ENCODE results near the gene TSC22D2.

TSC22D2 gene

GRCh38 chr3:150446470-150446977 is 38.4 kb downstream of the TSC22D2 start:
- Histone ChIP-seq H3K27me3 (ENCODE audit: low read depth, low read length) (no peaks in the 10 kb centered on the region), H3K4me1 (ENCODE audit: low read length) (no peaks in the 10 kb centered on the region), H3K79me2 (ENCODE audit: low read length) (peaks cover 53% of the 10 kb centered on the region), H2AFZ (ENCODE audit: low read depth, low read length) (no peak overlapping the region), H3K4me3 (ENCODE audit: low read length) (no peak overlapping the region), H3K9ac (ENCODE audit: low read length) (no peak overlapping the region), H3K27ac (ENCODE audit: low read length) (no peak overlapping the region), H4K20me1 (ENCODE audit: insufficient read depth, low read length) (peaks cover 30% of the 10 kb centered on the region), H3K36me3 (replicated peaks; ENCODE audit: low read depth, low read length) (peaks cover 7% of the 10 kb centered on the region), H3K9me3 (ENCODE audit: insufficient read depth, low read length) (no peaks in the 10 kb centered on the region), H3K4me2 (ENCODE audit: low read length) (no peak overlapping the region)
- TF ChIP-seq CTCF (IDR thresholded peaks at IDR 0.05; ENCODE audit: low read depth, low read length) (no peak), EZH2phosphoT487 (IDR thresholded peaks at IDR 0.05; ENCODE audit: low read depth) (no peak)

GRCh38 chr3:150447084-150447483 is 39.0 kb downstream of the TSC22D2 start:
- Histone ChIP-seq H3K27me3 (ENCODE audit: low read depth, low read length) (no peaks in the 10 kb centered on the region), H3K4me2 (ENCODE audit: low read length) (no peak overlapping the region)

GRCh38 chr3:150447631-150448465 is 39.8 kb downstream of the TSC22D2 start:
- Histone ChIP-seq H2AFZ (ENCODE audit: low read depth, low read length) (no peak overlapping the region), H4K20me1 (ENCODE audit: insufficient read depth, low read length) (peaks cover 21% of the 10 kb centered on the region), H3K27ac (ENCODE audit: low read length) (no peak overlapping the region), H3K4me1 (ENCODE audit: low read length) (no peaks in the 10 kb centered on the region), H3K9me3 (ENCODE audit: insufficient read depth, low read length) (no peaks in the 10 kb centered on the region), H3K9ac (ENCODE audit: low read length) (no peak overlapping the region), H3K27me3 (ENCODE audit: low read depth, low read length) (no peaks in the 10 kb centered on the region), H3K4me2 (ENCODE audit: low read length) (no peak overlapping the region), H3K4me3 (ENCODE audit: low read length) (no peak overlapping the region), H3K79me2 (ENCODE audit: low read length) (peaks cover 46% of the 10 kb centered on the region), H3K36me3 (replicated peaks; ENCODE audit: low read depth, low read length) (peaks cover 5% of the 10 kb centered on the region)
- TF ChIP-seq CTCF (IDR thresholded peaks at IDR 0.05; ENCODE audit: low read depth, low read length) (no peak), EZH2phosphoT487 (IDR thresholded peaks at IDR 0.05; ENCODE audit: low read depth) (no peak)

More at GRCh38 chr3:150447084-150447483, 39.0 kb downstream of the TSC22D2 start:
- no peaks in the 10 kb centered on the region for H3K4me1 ChIP-seq (ENCODE audit: low read length)
- peaks cover 26% of the 10 kb centered on the region for H4K20me1 ChIP-seq (ENCODE audit: insufficient read depth, low read length)
- no peak overlapping the region for H2AFZ ChIP-seq (ENCODE audit: low read depth, low read length)
- peaks cover 48% of the 10 kb centered on the region for H3K79me2 ChIP-seq (ENCODE audit: low read length)
- H3K9me3 ChIP-seq (ENCODE audit: insufficient read depth, low read length) = no peaks in the 10 kb centered on the region
- H3K27ac ChIP-seq (ENCODE audit: low read length) = no peak overlapping the region
- H3K36me3 ChIP-seq (replicated peaks; ENCODE audit: low read depth, low read length) = peaks cover 6% of the 10 kb centered on the region
- H3K4me3 ChIP-seq (ENCODE audit: low read length) = no peak overlapping the region
- TF ChIP-seq EZH2phosphoT487 (IDR thresholded peaks at IDR 0.05; ENCODE audit: low read depth) = no peak
- TF ChIP-seq CTCF (IDR thresholded peaks at IDR 0.05; ENCODE audit: low read depth, low read length) = no peak
- no peak overlapping the region for H3K9ac ChIP-seq (ENCODE audit: low read length)

GRCh38 chr3:150449169-150449721 is 41.1 kb downstream of the TSC22D2 start:
- Histone ChIP-seq H3K4me3 (ENCODE audit: low read length) (no peak overlapping the region), H3K9ac (ENCODE audit: low read length) (no peak overlapping the region), H3K4me2 (ENCODE audit: low read length) (no peak overlapping the region), H3K27ac (ENCODE audit: low read length) (no peak overlapping the region), H3K27me3 (ENCODE audit: low read depth, low read length) (no peaks in the 10 kb centered on the region), H3K79me2 (ENCODE audit: low read length) (peaks cover 55% of the 10 kb centered on the region), H3K9me3 (ENCODE audit: insufficient read depth, low read length) (no peaks in the 10 kb centered on the region), H4K20me1 (ENCODE audit: insufficient read depth, low read length) (peaks cover 31% of the 10 kb centered on the region), H3K4me1 (ENCODE audit: low read length) (no peaks in the 10 kb centered on the region), H3K36me3 (replicated peaks; ENCODE audit: low read depth, low read length) (peaks cover 5% of the 10 kb centered on the region), H2AFZ (ENCODE audit: low read depth, low read length) (no peak overlapping the region)
- TF ChIP-seq CTCF (IDR thresholded peaks at IDR 0.05; ENCODE audit: low read depth, low read length) (no peak), EZH2phosphoT487 (IDR thresholded peaks at IDR 0.05; ENCODE audit: low read depth) (no peak)

Measured in OCI-LY3 (cell line).